ENCODE measurements around the gene ZNF500. TPM values are rescaled to one million over a fixed set of nuclear protein-coding genes. Genes with fewer than 3 reads are reported as not detected.
"Not testable (repeated sequence)": the region's sequence is repeated elsewhere in the genome, so short reads cannot be mapped to it uniquely, and the experiment has no call there.

Gene ZNF500
- total RNA-seq, 2 donors from 2014 or later = 29.2 to 33.8 TPM

DNA sequence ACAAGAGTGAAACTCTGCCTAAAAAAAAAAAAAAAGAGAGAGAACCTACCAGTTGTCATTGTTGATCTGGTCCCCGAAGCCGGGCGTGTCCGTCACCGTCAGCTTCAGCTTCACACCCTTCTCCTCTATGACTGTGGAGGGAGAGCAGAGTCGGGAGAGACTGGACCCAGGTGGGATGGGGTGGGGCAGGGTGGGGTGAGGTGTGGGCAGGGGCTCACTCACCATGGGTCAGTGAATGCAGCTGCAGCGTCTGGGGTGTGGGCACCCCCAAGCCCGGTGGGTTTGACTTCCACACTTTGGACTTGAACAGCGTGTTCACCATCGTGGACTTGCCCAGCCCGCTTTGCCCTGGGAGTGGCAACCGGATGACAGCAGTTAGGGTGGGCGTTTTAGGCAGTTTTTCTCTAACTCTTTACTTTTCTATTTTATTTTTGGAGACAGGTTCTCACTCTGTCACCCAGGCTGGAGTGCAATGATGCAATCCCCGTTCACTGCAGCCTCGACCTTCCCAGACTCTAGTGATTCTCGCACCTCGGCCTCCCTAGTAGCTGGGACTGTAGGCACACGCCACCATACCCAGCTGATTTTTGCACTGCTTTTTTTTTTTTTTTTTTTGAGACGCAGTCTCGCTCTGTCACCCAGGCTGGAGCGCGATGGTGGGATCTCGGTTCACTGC lies 18.9 kb upstream of the ZNF500 start:
- 88% methylated on average over 23 of the region's 23 CpGs for WGBS
- Histone ChIP-seq H3K4me3 (no peak overlapping the region), H3K36me3 (no peaks in the 10 kb centered on the region), H3K9me3 (no peaks in the 10 kb centered on the region), H3K4me1 (replicated peaks) (no peaks in the 10 kb centered on the region), H3K27ac (no peak overlapping the region), H3K27me3 (replicated peaks; ENCODE audit: insufficient read depth) (no peaks in the 10 kb centered on the region)
- TF ChIP-seq CTCF (IDR thresholded peaks at IDR 0.05) = no peak
- TF ChIP-seq POLR2AphosphoS5 (IDR thresholded peaks at IDR 0.05) = no peak
- TF ChIP-seq POLR2A (IDR thresholded peaks at IDR 0.05) = no peak
- intact Hi-C loops (cut with DNase I) = no loop called here
- DNase-seq (ENCODE audit: low spot score) = no peak

DNA sequence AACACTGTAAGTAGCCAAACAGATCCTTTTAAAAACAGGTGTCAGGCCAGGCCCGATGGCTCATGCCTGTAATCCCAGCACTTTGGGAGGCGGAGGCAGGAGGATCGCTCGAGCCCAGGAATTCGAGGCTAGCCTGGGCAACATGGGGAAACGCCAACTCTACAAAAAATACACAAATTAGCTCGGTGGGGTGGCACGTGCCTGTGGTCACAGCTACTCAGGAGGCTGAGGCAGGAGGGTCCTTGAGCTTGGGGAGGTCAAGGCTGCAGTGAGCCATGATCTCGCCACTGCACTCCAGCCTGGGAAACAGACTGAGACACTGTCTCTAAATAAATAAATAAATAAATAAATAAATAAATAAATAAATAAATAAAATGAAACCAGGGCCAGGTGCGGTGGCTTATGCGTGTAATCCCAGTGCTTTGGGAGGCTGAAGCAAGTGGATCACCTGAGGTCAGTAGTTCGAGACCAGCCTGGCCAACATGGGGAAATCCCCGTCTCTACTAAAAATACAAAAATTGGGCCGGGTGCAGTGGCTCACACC lies 17.6 kb upstream of the ZNF500 start:
- intact Hi-C loops (cut with DNase I); H3K27me3 ChIP-seq (replicated peaks; ENCODE audit: insufficient read depth); H3K4me1 ChIP-seq (replicated peaks); DNase-seq (ENCODE audit: low spot score); H3K9me3 ChIP-seq; H3K27ac ChIP-seq; H3K36me3 ChIP-seq; H3K4me3 ChIP-seq: not testable (repeated sequence)
- WGBS = 92% methylated on average over 14 of the region's 14 CpGs

GRCh38 chr16:4783951-4784336 lies 17.0 kb upstream of the ZNF500 start:
- no peaks in the 10 kb centered on the region for H3K36me3 ChIP-seq
- H3K4me1 ChIP-seq (replicated peaks) = no peaks in the 10 kb centered on the region
- H3K27me3 ChIP-seq (replicated peaks; ENCODE audit: insufficient read depth) = no peaks in the 10 kb centered on the region
- H3K27ac ChIP-seq = no peak overlapping the region
- H3K4me3 ChIP-seq = no peak overlapping the region
- no peak for DNase-seq (ENCODE audit: low spot score)
- TF ChIP-seq POLR2A (IDR thresholded peaks at IDR 0.05) (no peak), CTCF (IDR thresholded peaks at IDR 0.05) (no peak), POLR2AphosphoS5 (IDR thresholded peaks at IDR 0.05) (no peak)
- no peaks in the 10 kb centered on the region for H3K9me3 ChIP-seq
- 81% methylated on average over 16 of the region's 16 CpGs for WGBS
- intact Hi-C loops (cut with DNase I) = no loop called here

- no peaks in the 10 kb centered on the region for H3K4me1 ChIP-seq (replicated peaks)
- DNase-seq (ENCODE audit: low spot score) = no peak
- no peaks in the 10 kb centered on the region for H3K9me3 ChIP-seq
- intact Hi-C loops (cut with DNase I) = no loop called here
- 87% methylated on average over 25 of the region's 25 CpGs for WGBS
- TF ChIP-seq POLR2A (IDR thresholded peaks at IDR 0.05) (no peak), CTCF (IDR thresholded peaks at IDR 0.05) (no peak), POLR2AphosphoS5 (IDR thresholded peaks at IDR 0.05) (no peak)
- H3K36me3 ChIP-seq = no peaks in the 10 kb centered on the region
- no peak overlapping the region for H3K4me3 ChIP-seq
- H3K27ac ChIP-seq = no peak overlapping the region
- H3K27me3 ChIP-seq (replicated peaks; ENCODE audit: insufficient read depth) = no peaks in the 10 kb centered on the region
Observed at GRCh38 chr16:4783251-4783950, 16.4 kb upstream of the ZNF500 start.

DNA sequence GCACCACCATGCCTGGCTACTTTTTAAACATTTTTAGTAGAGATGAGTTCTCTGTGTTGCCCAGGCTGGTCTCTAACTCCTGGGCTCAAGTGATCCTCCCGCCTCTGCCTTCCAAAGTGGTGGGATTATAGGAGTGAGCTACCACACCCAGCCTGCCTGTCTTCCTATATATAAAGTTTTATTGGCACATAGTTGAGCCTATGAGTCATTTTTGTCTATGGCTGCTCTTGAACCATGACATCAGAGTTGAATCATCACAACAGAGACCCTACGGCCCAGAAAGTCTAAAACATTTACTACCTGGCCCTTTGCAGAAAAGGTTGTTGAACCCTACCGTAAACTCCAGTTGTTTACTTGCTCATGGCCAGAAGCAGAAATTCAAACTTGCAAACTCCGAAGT lies 13.3 kb upstream of the ZNF500 start:
- DNase-seq (ENCODE audit: low spot score) = no peak
- H3K4me3 ChIP-seq = no peak overlapping the region
- no peak for TF ChIP-seq POLR2AphosphoS5 (IDR thresholded peaks at IDR 0.05)
- TF ChIP-seq CTCF (IDR thresholded peaks at IDR 0.05) = no peak
- TF ChIP-seq POLR2A (IDR thresholded peaks at IDR 0.05) = no peak
- intact Hi-C loops (cut with DNase I) = no loop called here
- H3K27ac ChIP-seq = no peak overlapping the region
- H3K4me1 ChIP-seq (replicated peaks) = no peaks in the 10 kb centered on the region
- H3K36me3 ChIP-seq = no peaks in the 10 kb centered on the region
- H3K27me3 ChIP-seq (replicated peaks; ENCODE audit: insufficient read depth) = no peaks in the 10 kb centered on the region
- WGBS = 73% methylated on average over 4 of the region's 4 CpGs
- no peaks in the 10 kb centered on the region for H3K9me3 ChIP-seq

Measured in prostate gland (tissue), 2 donors.